Measurements from ENCODE around the gene CDC23.
"Not testable (repeated sequence)": the region's sequence is repeated elsewhere in the genome, so short reads cannot be mapped to it uniquely, and the experiment has no call there.

The CDC23 gene

GRCh38 chr5:138143578-138143977, 69.5 kb downstream of the CDC23 start:
- DNase-seq (ENCODE audit: low read depth in 3 of 3): not testable (repeated sequence)

- DNase-seq (ENCODE audit: low read depth in 3 of 3): no peak
These were observed 71.4 kb downstream of the CDC23 start for GRCh38 chr5:138141734-138142133.

- no peak for DNase-seq (ENCODE audit: low read depth in 3 of 3)
These were observed 72.9 kb downstream of the CDC23 start for GRCh38 chr5:138140268-138140667.

- no peak for DNase-seq (ENCODE audit: low read depth in 3 of 3)
These were observed 73.4 kb downstream of the CDC23 start for GRCh38 chr5:138139781-138140090.

GRCh38 chr5:138138949-138139780, 74.0 kb downstream of the CDC23 start, which contains the start of gene NME5:
Gene NME5, minus strand, starts transcription at chr5:138139428. Its CDS starts 648 bp downstream, at chr5:138138780.
- DNase-seq (ENCODE audit: low read depth in 3 of 3): no peak

All from stimulated activated CD4-positive, alpha-beta T cell treated with anti-CD3 and anti-CD28 coated beads, TNF-alpha, amount 100 ng/mL, for 4 hours (primary cell).